Activated CD8-positive, alpha-beta T cell treated with anti-CD3 and anti-CD28 coated beads, Interleukin-2, amount 10 ng/mL, durations not matched to agents 7 days and 5 days (primary cell): Measurements from ENCODE around the gene SLC35C1. TPM values are rescaled to one million over a fixed set of nuclear protein-coding genes. Genes with fewer than 3 reads are reported as not detected.

Source experiments
- ATAC-seq: fragments of 150-1000 bp; cut with Tn5 transposase; one replicate; pipeline ENCODE4 v1.10.0; 2021; ENCODE audit warnings: moderate library complexity
- CTCF ChIA-PET: fragments of 350-600 bp; sonication (Branson Sonifier 250); formaldehyde crosslinking; loops from one replicate; lab custom pipeline; 2021; ENCODE audit warnings: antibody characterized with exemption; lab: Charles Lee
- POLR2A ChIA-PET: fragments of 350-600 bp; sonication (Branson Sonifier 250); formaldehyde crosslinking; loops from one replicate; lab custom pipeline; 2021; ENCODE audit warnings: antibody characterized with exemption; lab: Charles Lee
- DNase-seq: peaks from one replicate; pipeline ENCODE4 v3.0.0-alpha.2; 2020
- H3K27ac Mint-ChIP-seq: one replicate; pipeline ENCODE4 v1.8.0; 2021; ENCODE audit warnings: mild to moderate bottlenecking, mixed read lengths
- H3K27me3 Mint-ChIP-seq: one replicate; pipeline ENCODE4 v1.8.0; 2021; ENCODE audit warnings: low read depth, mixed read lengths
- H3K36me3 Mint-ChIP-seq: one replicate; pipeline ENCODE4 v1.8.0; 2021; ENCODE audit warnings: low read depth, mixed read lengths
- H3K4me1 Mint-ChIP-seq: one replicate; pipeline ENCODE4 v1.8.0; 2021; ENCODE audit warnings: low read depth, mixed read lengths
- H3K4me3 Mint-ChIP-seq: one replicate; pipeline ENCODE4 v1.8.0; 2021; ENCODE audit warnings: mild to moderate bottlenecking, mixed read lengths
- H3K9me3 Mint-ChIP-seq: one replicate; pipeline ENCODE4 v1.8.0; 2022; ENCODE audit warnings: mixed read lengths; ENCODE audit not compliant: insufficient read depth
- total RNA-seq, 2 experiments: library from RNA; stranded (reverse); gene quantifications; one replicate each; pipeline ENCODE4 v1.2.3, GENCODE V29; 2021

SLC35C1 gene
- total RNA-seq, 2 experiments from 2014 or later, result 21.8 to 23.5 TPM

- Mint-ChIP-seq H3K9me3 (no peaks in the 10 kb centered on the region), H3K27me3 (no peaks in the 10 kb centered on the region), H3K4me1 (no peaks in the 10 kb centered on the region), H3K4me3 (no peak overlapping the region), H3K27ac (no peak overlapping the region), H3K36me3 (peaks cover 39% of the 10 kb centered on the region)
- POLR2A ChIA-PET, result interaction anchor here (1.1 kb wide), 1 partner anchor 9 kb away, joined by 3 read pairs; no protein-coding TSS in a partner anchor
- CTCF ChIA-PET, result interaction anchor here (1.4 kb wide), 1 partner anchor 88 kb away, joined by 4 read pairs; no protein-coding TSS in a partner anchor
- ATAC-seq (no peak), DNase-seq (no peak)
These were observed 54.8 kb downstream of the SLC35C1 start for GRCh38 chr11:45859661-45860140.

DNA sequence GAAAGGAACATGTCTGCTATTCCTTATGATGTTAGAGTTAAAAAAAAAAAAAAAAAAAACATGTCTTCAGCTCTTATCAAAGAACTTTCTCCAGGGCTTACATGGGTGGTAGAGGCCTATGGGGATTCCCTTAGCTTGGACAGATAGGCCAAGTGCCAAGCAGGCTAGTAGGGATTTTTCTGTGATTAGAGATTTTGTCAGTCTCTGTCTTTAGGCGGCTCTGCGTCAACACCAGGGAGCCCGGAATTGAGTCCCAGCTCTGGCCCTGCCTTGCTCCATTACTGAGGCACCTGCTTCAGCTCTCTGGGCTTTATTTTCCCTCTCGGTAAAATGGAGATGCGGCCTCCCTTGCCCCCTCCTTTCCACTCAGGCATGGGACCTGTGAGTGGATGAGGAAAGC lies 55.4 kb downstream of the SLC35C1 start:
- H3K4me1 Mint-ChIP-seq, result no peaks in the 10 kb centered on the region
- ATAC-seq (no peak), DNase-seq (no peak)
- no peaks in the 10 kb centered on the region for H3K27me3 Mint-ChIP-seq
- peaks cover 39% of the 10 kb centered on the region for H3K36me3 Mint-ChIP-seq
- H3K27ac Mint-ChIP-seq, result no peak overlapping the region
- no peak overlapping the region for H3K4me3 Mint-ChIP-seq
- no peaks in the 10 kb centered on the region for H3K9me3 Mint-ChIP-seq
- CTCF ChIA-PET, result interaction anchor here (1.4 to 3.4 kb wide), 2 partner anchors 13 to 89 kb away, joined by 4 to 15 read pairs; no protein-coding TSS in a partner anchor
- POLR2A ChIA-PET, result interaction anchor here (1.1 kb wide), 1 partner anchor 9 kb away, joined by 3 read pairs; no protein-coding TSS in a partner anchor

DNA sequence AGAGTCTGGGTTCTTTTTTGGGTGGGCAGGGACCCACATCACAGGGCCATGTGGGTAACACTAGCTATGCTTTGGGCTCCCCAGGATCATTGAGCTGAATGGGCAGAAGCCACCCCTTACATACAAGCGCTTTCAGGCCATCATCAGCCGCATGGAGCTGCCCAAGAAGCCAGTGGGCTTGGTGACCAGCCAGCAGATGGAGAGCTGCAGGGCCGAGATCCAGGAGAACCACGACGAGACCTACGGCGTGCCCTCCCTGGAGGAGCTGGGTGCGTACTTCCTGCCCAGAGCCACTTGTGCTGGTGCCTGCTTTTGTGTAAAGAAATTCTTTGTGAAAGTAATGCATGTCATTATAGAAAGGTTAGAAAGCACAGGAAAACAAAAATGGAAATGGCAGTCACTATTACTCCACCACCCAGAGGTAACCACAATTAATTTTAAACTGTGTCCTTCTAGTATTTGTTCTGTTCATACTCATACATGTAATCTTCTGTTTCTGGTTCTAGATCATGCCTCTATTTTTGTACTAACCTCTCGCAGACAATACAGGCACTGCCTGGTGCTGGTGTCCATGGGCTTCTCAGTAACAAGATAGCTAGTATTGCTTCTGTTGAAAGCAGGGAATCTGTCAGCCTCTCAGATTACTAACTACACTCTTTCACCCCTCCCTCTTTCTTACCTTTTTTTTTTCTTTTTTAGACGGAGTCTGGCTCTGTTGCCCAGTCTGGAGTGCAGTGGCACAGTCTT lies 56.0 kb downstream of the SLC35C1 start:
- H3K4me1 Mint-ChIP-seq, result no peaks in the 10 kb centered on the region
- DNase-seq (no peak), ATAC-seq (no peak)
- CTCF ChIA-PET, result interaction anchor here (1.0 to 3.4 kb wide), 3 partner anchors 12 to 417 kb away, joined by 3 to 15 read pairs (median 4); partner anchors contain the start of gene CREB3L1
- H3K27ac Mint-ChIP-seq, result no peak overlapping the region
- no peaks in the 10 kb centered on the region for H3K27me3 Mint-ChIP-seq
- H3K36me3 Mint-ChIP-seq, result peaks cover 38% of the 10 kb centered on the region
- POLR2A ChIA-PET, result interaction anchor here (1.1 kb wide), 1 partner anchor 10 kb away, joined by 3 read pairs; no protein-coding TSS in a partner anchor
- H3K4me3 Mint-ChIP-seq, result no peak overlapping the region
- H3K9me3 Mint-ChIP-seq, result no peaks in the 10 kb centered on the region

Other genes with a start within 250 kb of the SLC35C1 start
- not detected for gene CHST1, start 139.5 kb upstream of the SLC35C1 start, total RNA-seq
- gene CRY2, start 42.3 kb downstream of the SLC35C1 start, total RNA-seq, result 10 to 100 TPM; 24.4 to 28.1 TPM
- 1 to 10 TPM in 1 of 2 experiments, under 1 TPM in 1; 0.95 to 1.3 TPM for gene MAPK8IP1, start 80.5 kb downstream of the SLC35C1 start, total RNA-seq
- gene FREY1, start 102.1 kb downstream of the SLC35C1 start, total RNA-seq, result 1 to 10 TPM; 2.1 TPM
- gene PEX16, start 112.7 kb downstream of the SLC35C1 start, total RNA-seq, result 10 to 100 TPM; 50.0 to 54.6 TPM
- gene LARGE2, start 117.5 kb downstream of the SLC35C1 start, total RNA-seq, result under 1 TPM; 0.44 to 0.71 TPM